Calu3 (cell line): ENCODE results near the gene SNAPC3. TPM values are rescaled to one million over a fixed set of nuclear protein-coding genes. Genes with fewer than 3 reads are reported as not detected.

ENCODE experiments used
- BruUV-seq: library from RNA; stranded (reverse); fragments of 400-500 nt; replicated peaks from 2 replicates; lab custom pipeline; 2021; lab: Mats Ljungman, UMichigan
- CTCF ChIA-PET: fragments of 300-600 bp; sonication (Branson Sonifier 250); formaldehyde crosslinking; loops from one replicate; lab custom pipeline; 2022; ENCODE audit warnings: antibody characterized with exemption; lab: Charles Lee
- DNase-seq: peaks from one replicate; pipeline ENCODE4 v3.0.0; 2022
- H3K27ac Mint-ChIP-seq: one replicate; pipeline ENCODE4 v1.8.0; 2022; ENCODE audit warnings: mixed read lengths; ENCODE audit not compliant: unreplicated experiment
- H3K27me3 Mint-ChIP-seq: one replicate; pipeline ENCODE4 v1.8.0; 2022; ENCODE audit warnings: mixed read lengths; ENCODE audit not compliant: unreplicated experiment
- H3K36me3 Mint-ChIP-seq: one replicate; pipeline ENCODE4 v1.8.0; 2022; ENCODE audit warnings: mild to moderate bottlenecking, moderate library complexity, mixed read lengths; ENCODE audit not compliant: insufficient read depth, unreplicated experiment
- H3K4me1 Mint-ChIP-seq: one replicate; pipeline ENCODE4 v1.8.0; 2022; ENCODE audit warnings: mild to moderate bottlenecking, low read depth, mixed read lengths; ENCODE audit not compliant: unreplicated experiment
- H3K4me3 Mint-ChIP-seq: one replicate; pipeline ENCODE4 v1.8.0; 2022; ENCODE audit warnings: mild to moderate bottlenecking, low read depth, moderate library complexity, mixed read lengths; ENCODE audit not compliant: unreplicated experiment
- H3K9me3 Mint-ChIP-seq: one replicate; pipeline ENCODE4 v1.8.0; 2022; ENCODE audit warnings: low read depth, mixed read lengths; ENCODE audit not compliant: unreplicated experiment
- intact Hi-C: fragments of 100-400 bp; cut with micrococcal nuclease; formaldehyde crosslinking; loops from one replicate; pipeline ENCODE4 v1.10.0; 2022; ENCODE audit not compliant: unreplicated experiment
- total RNA-seq: library from RNA; stranded (reverse); gene quantifications from 2 replicates; pipeline ENCODE4 v1.2.3, GENCODE V29; 2022
- TF ChIP-seq, protein P1 (sequence below): fragments of 200-600 bp; IDR thresholded peaks from one replicate; pipeline ENCODE4 v1.8.0; 2022; ENCODE audit warnings: antibody characterized with exemption; ENCODE audit not compliant: unreplicated experiment

SNAPC3 gene
- total RNA-seq, 1 experiment from 2014 or later: 17.1 TPM

GRCh38 chr9:15480028-15480427 lies 57.4 kb downstream of the SNAPC3 start:
- Mint-ChIP-seq H3K4me1 (no peaks in the 10 kb centered on the region), H3K4me3 (no peak overlapping the region), H3K27ac (no peak overlapping the region), H3K27me3 (no peaks in the 10 kb centered on the region), H3K9me3 (no peaks in the 10 kb centered on the region), H3K36me3 (no peaks in the 10 kb centered on the region)
- CTCF ChIA-PET: no interaction called here
- TF ChIP-seq, protein P1, sequence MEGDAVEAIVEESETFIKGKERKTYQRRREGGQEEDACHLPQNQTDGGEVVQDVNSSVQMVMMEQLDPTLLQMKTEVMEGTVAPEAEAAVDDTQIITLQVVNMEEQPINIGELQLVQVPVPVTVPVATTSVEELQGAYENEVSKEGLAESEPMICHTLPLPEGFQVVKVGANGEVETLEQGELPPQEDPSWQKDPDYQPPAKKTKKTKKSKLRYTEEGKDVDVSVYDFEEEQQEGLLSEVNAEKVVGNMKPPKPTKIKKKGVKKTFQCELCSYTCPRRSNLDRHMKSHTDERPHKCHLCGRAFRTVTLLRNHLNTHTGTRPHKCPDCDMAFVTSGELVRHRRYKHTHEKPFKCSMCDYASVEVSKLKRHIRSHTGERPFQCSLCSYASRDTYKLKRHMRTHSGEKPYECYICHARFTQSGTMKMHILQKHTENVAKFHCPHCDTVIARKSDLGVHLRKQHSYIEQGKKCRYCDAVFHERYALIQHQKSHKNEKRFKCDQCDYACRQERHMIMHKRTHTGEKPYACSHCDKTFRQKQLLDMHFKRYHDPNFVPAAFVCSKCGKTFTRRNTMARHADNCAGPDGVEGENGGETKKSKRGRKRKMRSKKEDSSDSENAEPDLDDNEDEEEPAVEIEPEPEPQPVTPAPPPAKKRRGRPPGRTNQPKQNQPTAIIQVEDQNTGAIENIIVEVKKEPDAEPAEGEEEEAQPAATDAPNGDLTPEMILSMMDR: no peak
- intact Hi-C loops: no loop called here
- BruUV-seq: no TSS peak
- no peak for DNase-seq

DNA sequence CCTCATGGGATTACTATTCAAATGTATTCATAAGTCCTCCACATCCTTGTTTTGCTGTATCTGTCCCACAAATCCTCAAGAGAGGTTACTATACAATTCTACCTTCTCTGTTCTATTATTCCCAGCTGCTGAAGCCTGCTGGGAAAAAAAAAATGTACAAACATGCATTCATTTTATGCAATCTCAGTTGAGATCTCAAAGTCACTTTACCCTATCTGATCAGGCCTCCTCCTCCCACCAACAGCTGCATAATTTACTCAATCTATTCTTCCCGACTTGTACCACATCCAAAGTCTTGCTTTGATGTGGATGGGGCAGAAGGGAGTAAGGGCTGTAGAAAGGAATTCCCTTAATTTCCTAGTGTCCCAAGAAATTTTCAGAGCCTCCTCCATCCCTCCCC lies 59.5 kb downstream of the SNAPC3 start:
- Mint-ChIP-seq H3K4me1 (no peaks in the 10 kb centered on the region), H3K27ac (no peak overlapping the region), H3K27me3 (no peaks in the 10 kb centered on the region), H3K9me3 (no peaks in the 10 kb centered on the region), H3K36me3 (no peaks in the 10 kb centered on the region), H3K4me3 (no peak overlapping the region)
- intact Hi-C loops: no loop called here
- DNase-seq: no peak
- TF ChIP-seq, protein P1: no peak
- CTCF ChIA-PET: no interaction called here
- no TSS peak for BruUV-seq

GRCh38 chr9:15484802-15485201 lies 62.1 kb downstream of the SNAPC3 start:
- BruUV-seq: no TSS peak
- CTCF ChIA-PET: no interaction called here
- Mint-ChIP-seq H3K27ac (no peak overlapping the region), H3K4me3 (no peak overlapping the region), H3K4me1 (no peaks in the 10 kb centered on the region), H3K27me3 (no peaks in the 10 kb centered on the region), H3K36me3 (no peaks in the 10 kb centered on the region), H3K9me3 (no peaks in the 10 kb centered on the region)
- no peak for DNase-seq
- intact Hi-C loops: loop anchor here (5.0 kb wide), 1 partner anchor 122 kb away; no protein-coding TSS in a partner anchor
- TF ChIP-seq, protein P1: no peak

- no peaks in the 10 kb centered on the region for H3K9me3 Mint-ChIP-seq
- CTCF ChIA-PET: no interaction called here
- intact Hi-C loops: loop anchor here (5.0 kb wide), 1 partner anchor 121 kb away; no protein-coding TSS in a partner anchor
- no peak for DNase-seq
- no peaks in the 10 kb centered on the region for H3K4me1 Mint-ChIP-seq
- no peaks in the 10 kb centered on the region for H3K36me3 Mint-ChIP-seq
- TF ChIP-seq, protein P1: no peak
- H3K27me3 Mint-ChIP-seq: no peaks in the 10 kb centered on the region
- no TSS peak for BruUV-seq
- no peak overlapping the region for H3K27ac Mint-ChIP-seq
- H3K4me3 Mint-ChIP-seq: no peak overlapping the region
Measured at GRCh38 chr9:15485836-15486666, 63.4 kb downstream of the SNAPC3 start.
